ENCODE results near the gene POU3F2.

- TF ChIP-seq PAF1 (CRISPR knock-in tag; IDR thresholded peaks at IDR 0.05) (no peak), MYC (CRISPR knock-in tag; IDR thresholded peaks at IDR 0.05; ENCODE audit: borderline replicate concordance) (no peak), HNF4A (CRISPR knock-in tag; IDR thresholded peaks at IDR 0.05) (no peak), CTCF (CRISPR knock-in tag; IDR thresholded peaks at IDR 0.05) (no peak), HDAC1 (CRISPR knock-in tag; IDR thresholded peaks at IDR 0.05) (no peak), SIN3B (IDR thresholded peaks at IDR 0.05; ENCODE audit: low read length) (no peak), HDAC2 (CRISPR knock-in tag; IDR thresholded peaks at IDR 0.05) (no peak), MAZ (IDR thresholded peaks at IDR 0.05; ENCODE audit: borderline replicate concordance, low read depth, low read length) (no peak), MAZ (CRISPR knock-in tag; IDR thresholded peaks at IDR 0.05; ENCODE audit: low read depth) (no peak), HMG20B (CRISPR knock-in tag; conservative IDR thresholded peaks at IDR 0.05) (no peak), TARDBP (CRISPR knock-in tag; IDR thresholded peaks at IDR 0.05) (no peak)
Measured at GRCh38 chr6:98831959-98832283, 2.5 kb upstream of the POU3F2 start.
